Liver (tissue), 9 donors: ENCODE data around the gene IGF2BP3. TPM values are rescaled to one million over a fixed set of nuclear protein-coding genes. Genes with fewer than 3 reads are reported as not detected.

ENCODE experiments used
- DNase-seq: peaks from one replicate; pipeline ENCODE4 v3.0.0-alpha.2; 2017; ENCODE audit warnings: low spot score
- H3K27ac ChIP-seq, 2 donors: one replicate each; pipeline ENCODE4 v1.7.0; 2013; ENCODE audit warnings: inconsistent platforms in 2 of 2, low read length in 2 of 2, control low read depth in 1 of 2, low read depth in 1 of 2, mild to moderate bottlenecking in 1 of 2
- H3K27me3 ChIP-seq, 4 donors: one replicate each; pipeline versions ENCODE4 v1.6.1 to v1.7.0; 2013; ENCODE audit warnings: low read length in 3 of 4, inconsistent platforms in 1 of 4, mild to moderate bottlenecking in 1 of 4, moderate library complexity in 1 of 4; ENCODE audit not compliant: control insufficient read depth in 4 of 4, insufficient read depth in 4 of 4
- H3K36me3 ChIP-seq, 4 donors: one replicate each; pipeline versions ENCODE4 v1.6.1 to v1.7.0; 2013; ENCODE audit warnings: low read length in 3 of 4, mild to moderate bottlenecking in 3 of 4, low read depth in 1 of 4, moderate library complexity in 1 of 4; ENCODE audit not compliant: control insufficient read depth in 4 of 4, insufficient read depth in 3 of 4
- H3K4me1 ChIP-seq, 4 donors: one replicate each; pipeline versions ENCODE4 v1.6.1 to v1.7.0; 2013; ENCODE audit warnings: low read length in 3 of 4, mild to moderate bottlenecking in 3 of 4, moderate library complexity in 1 of 4; ENCODE audit not compliant: control insufficient read depth in 4 of 4, insufficient read depth in 4 of 4
- H3K4me3 ChIP-seq, 3 donors: one replicate each; pipeline versions ENCODE4 v1.6.1 to v1.7.0; 2013; ENCODE audit warnings: low read length in 3 of 3, control low read depth in 1 of 3, low read depth in 1 of 3, mild to moderate bottlenecking in 1 of 3
- H3K9ac ChIP-seq, 2 donors: one replicate each; pipeline ENCODE4 v1.7.0; 2013; ENCODE audit warnings: low read length in 2 of 2, mild to moderate bottlenecking in 2 of 2, moderate library complexity in 2 of 2, control low read depth in 1 of 2, low read depth in 1 of 2
- H3K9me3 ChIP-seq, 4 donors: one replicate each; pipeline versions ENCODE4 v1.6.1 to v1.7.0; 2013; ENCODE audit warnings: low read length in 3 of 4; ENCODE audit not compliant: control insufficient read depth in 4 of 4
- ATF3 ChIP-seq: IDR thresholded peaks from 2 replicates; pipeline ENCODE4 v1.6.1; 2016; ENCODE audit warnings: antibody characterized with exemption
- CTCF ChIP-seq: fragments of 150-350 bp; IDR thresholded peaks from 2 replicates; pipeline ENCODE4 v1.5.1; 2017; ENCODE audit warnings: improper control_type of control experiment, low read depth, low read length; ENCODE audit not compliant: missing input control
- EGR1 ChIP-seq, 2 donors: IDR thresholded peaks; 2 replicates each; pipeline ENCODE4 v1.6.1; 2016 to 2018; ENCODE audit warnings: antibody characterized with exemption in 2 of 2, low read depth in 2 of 2
- FOXA1 ChIP-seq: IDR thresholded peaks from 2 replicates; pipeline ENCODE4 v1.6.1; 2016; ENCODE audit warnings: antibody characterized with exemption
- FOXA2 ChIP-seq: IDR thresholded peaks from 2 replicates; pipeline ENCODE4 v1.6.1; 2016; ENCODE audit warnings: antibody characterized with exemption
- GABPA ChIP-seq, 2 donors: IDR thresholded peaks in 1 of 2; conservative IDR thresholded peaks in 1 of 2; 2 replicates each; pipeline ENCODE4 v1.6.1; 2016; ENCODE audit warnings: antibody characterized with exemption in 2 of 2, mild to moderate bottlenecking in 1 of 2, moderate library complexity in 1 of 2
- HNF4A ChIP-seq, 2 donors: conservative IDR thresholded peaks; 2 replicates each; pipeline ENCODE4 v1.6.1; 2016; ENCODE audit warnings: antibody characterized with exemption in 2 of 2, mild to moderate bottlenecking in 2 of 2
- HNF4G ChIP-seq: IDR thresholded peaks from 2 replicates; pipeline ENCODE4 v1.6.1; 2016; ENCODE audit warnings: antibody characterized with exemption
- JUND ChIP-seq, 2 donors: IDR thresholded peaks; 2 replicates each; pipeline ENCODE4 v1.6.1; 2016; ENCODE audit warnings: antibody characterized with exemption in 2 of 2
- MAX ChIP-seq: IDR thresholded peaks from 2 replicates; pipeline ENCODE4 v1.6.1; 2016; ENCODE audit warnings: antibody characterized with exemption
- NR2F2 ChIP-seq: IDR thresholded peaks from 2 replicates; pipeline ENCODE4 v1.6.1; 2016; ENCODE audit warnings: antibody characterized with exemption
- RAD21 ChIP-seq, 2 donors: IDR thresholded peaks; 2 replicates each; pipeline ENCODE4 v1.6.1; 2016; ENCODE audit warnings: antibody characterized with exemption in 2 of 2, mild to moderate bottlenecking in 2 of 2
- REST ChIP-seq: IDR thresholded peaks from 2 replicates; pipeline ENCODE4 v1.6.1; 2016; ENCODE audit warnings: antibody characterized with exemption, mild to moderate bottlenecking
- RXRA ChIP-seq, 2 donors: IDR thresholded peaks; 2 replicates each; pipeline ENCODE4 v1.6.1; 2017 to 2018; ENCODE audit warnings: antibody characterized with exemption in 2 of 2, mild to moderate bottlenecking in 1 of 2
- SP1 ChIP-seq: IDR thresholded peaks from 2 replicates; pipeline ENCODE4 v1.6.1; 2018; ENCODE audit warnings: antibody characterized with exemption, mild to moderate bottlenecking
- TAF1 ChIP-seq: conservative IDR thresholded peaks from 2 replicates; pipeline ENCODE4 v1.6.1; 2016; ENCODE audit warnings: antibody characterized with exemption, mild to moderate bottlenecking
- YY1 ChIP-seq: IDR thresholded peaks from 2 replicates; pipeline ENCODE4 v1.6.1; 2016; ENCODE audit warnings: antibody characterized with exemption, mild to moderate bottlenecking
- ZBTB33 ChIP-seq: IDR thresholded peaks from 2 replicates; pipeline ENCODE4 v1.6.1; 2016; ENCODE audit warnings: antibody characterized with exemption
- WGBS: extraction: QIAGEN DNeasy Blood & Tissue Kit; methylation state at CpG from one replicate; pipeline ENCODE4 v1.1.7; 2013; 5-methylcytosine and 5-hydroxymethylcytosine counted together
- polyA plus RNA-seq, 2 donors: library from polyadenylated mRNA; stranded (reverse) in 1 of 2; unstranded in 1 of 2; fragments of 200-250 nt in 1 of 2; fragments of >200 nt in 1 of 2; fragmentation: Nextera tagmentation in 1 of 2; extraction: Ambion mirVana in 1 of 2; gene quantifications; one replicate each; pipeline versions ENCODE4 v1.2.1 to v1.2.3, GENCODE V29; 2013 to 2015
- total RNA-seq, 2 donors: library from RNA; depleted of rRNA; stranded (reverse); fragments of >200 nt; gene quantifications; one replicate each; pipeline ENCODE4 v1.2.3, GENCODE V29; 2014
- donor health status: healthy.
- donor health status: healthy.
- donor health status: healthy.
- donor health status: healthy.
- donor health status: healthy.

IGF2BP3 gene
- total and polyA plus RNA-seq, 4 donors = 0.17 to 28.4 (median 0.23) TPM; not detected in 1

GRCh38 chr7:23279819-23280525, 190.3 kb downstream of the IGF2BP3 start (continued):
- TF ChIP-seq JUND (IDR thresholded peaks at IDR 0.05) (no peak), TAF1 (no peak), FOXA1 (no peak)

GRCh38 chr7:23277359-23277989, 192.8 kb downstream of the IGF2BP3 start:
- peaks cover 0 to 3% (median 2%) of the 10 kb centered on the region in 4 donors for H3K4me1 ChIP-seq
- H3K9me3 ChIP-seq = no peaks in the 10 kb centered on the region
- no peak overlapping the region for H3K9ac ChIP-seq
- TF ChIP-seq HNF4G (no peak), EGR1 (IDR thresholded peaks at IDR 0.05; ENCODE audit: low read depth in 2 of 2) (no peak), RXRA (IDR thresholded peaks at IDR 0.05) (peak in 1 of 2 donors; percentile 28), JUND (IDR thresholded peaks at IDR 0.05) (no peak), RAD21 (IDR thresholded peaks at IDR 0.05) (peak; percentile 93 to 94), YY1 (no peak), HNF4A (conservative IDR thresholded peaks at IDR 0.05) (peak in 1 of 2 donors; percentile 32), REST (no peak), MAX (no peak), TAF1 (no peak), GABPA (IDR thresholded peaks at IDR 0.05 in 1 of 2, conservative IDR thresholded peaks at IDR 0.05 in 1 of 2) (no peak), ATF3 (no peak), FOXA2 (no peak), SP1 (no peak), FOXA1 (no peak), ZBTB33 (no peak), NR2F2 (no peak), CTCF (peak; percentile 83)
- 37% methylated on average over 6 of the region's 6 CpGs for WGBS
- H3K27ac ChIP-seq = no peak overlapping the region
- no peaks in the 10 kb centered on the region for H3K27me3 ChIP-seq
- no peak for DNase-seq
- H3K4me3 ChIP-seq = no peak overlapping the region
- no peaks in the 10 kb centered on the region for H3K36me3 ChIP-seq
